Neuron (in vitro differentiated cells): ENCODE results near the gene TMEM200A.

Experiments used
- H2AFZ ChIP-seq: one replicate; pipeline ENCODE4 v1.6.1; 2013; ENCODE audit warnings: low read depth, mild to moderate bottlenecking, inconsistent platforms, low read length, moderate library complexity
- H3K27me3 ChIP-seq: one replicate; pipeline ENCODE4 v1.6.1; 2013; ENCODE audit warnings: low read length; ENCODE audit not compliant: insufficient read depth
- H3K36me3 ChIP-seq: one replicate; pipeline ENCODE4 v1.6.1; 2013; ENCODE audit warnings: low read length; ENCODE audit not compliant: insufficient read depth
- H3K4me1 ChIP-seq: one replicate; pipeline ENCODE4 v1.6.1; 2013; ENCODE audit warnings: low read length; ENCODE audit not compliant: insufficient read depth
- H3K4me3 ChIP-seq: 2 replicates; pipeline ENCODE4 v1.5.1; 2013; ENCODE audit warnings: mild to moderate bottlenecking, low read length, moderate library complexity
- H3K9me3 ChIP-seq: one replicate; pipeline ENCODE4 v1.6.1; 2013; ENCODE audit warnings: low read length

Gene TMEM200A

DNA sequence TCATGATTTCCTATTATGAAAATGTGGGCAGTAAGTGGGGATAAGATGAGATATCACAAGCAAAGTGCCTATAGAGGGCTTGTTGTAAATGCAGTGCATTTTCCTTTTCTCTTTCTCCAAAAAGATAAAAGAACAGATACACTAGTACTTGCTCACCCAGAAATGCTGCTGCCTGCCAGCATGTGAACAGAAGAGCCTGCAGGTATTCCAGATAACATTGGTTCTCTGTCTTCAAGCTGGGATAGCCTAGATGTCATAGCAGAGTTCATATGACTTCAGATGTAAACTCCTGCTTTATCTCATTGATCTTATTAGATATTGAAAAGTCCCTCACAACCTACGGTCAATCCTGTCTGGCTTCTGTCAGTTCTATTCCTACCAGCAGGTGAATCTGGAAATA lies 123.7 kb downstream of the TMEM200A start:
- Histone ChIP-seq H3K9me3 (no peaks in the 10 kb centered on the region), H3K36me3 (no peaks in the 10 kb centered on the region), H3K27me3 (no peaks in the 10 kb centered on the region), H3K4me1 (no peaks in the 10 kb centered on the region), H3K4me3 (no peak overlapping the region), H2AFZ (no peak overlapping the region)
